Karpas-422 (cell line): ENCODE measurements around the gene UBE2D3. TPM values are rescaled to one million over a fixed set of nuclear protein-coding genes. Genes with fewer than 3 reads are reported as not detected.

Source experiments
- DNase-seq: peaks from one replicate; pipeline ENCODE4 v3.0.0-alpha.2; 2015
- H2AFZ ChIP-seq: fragments of 200-600 bp; sonication (generic); 2 replicates; pipeline ENCODE4 v1.6.1; 2014; ENCODE audit warnings: antibody characterized with exemption, low read length, mixed read lengths
- H3K27ac ChIP-seq: fragments of 200-600 bp; sonication (generic); 2 replicates; pipeline ENCODE4 v1.5.1; 2014; ENCODE audit warnings: mild to moderate bottlenecking, low read length, moderate library complexity
- H3K27me3 ChIP-seq: fragments of 200-600 bp; sonication (generic); 2 replicates; pipeline ENCODE4 v1.6.1; 2014; ENCODE audit warnings: low read length, mixed read lengths
- H3K36me3 ChIP-seq: fragments of 200-600 bp; sonication (generic); 2 replicates; pipeline ENCODE4 v1.6.1; 2014; ENCODE audit warnings: low read length, mixed read lengths; ENCODE audit not compliant: insufficient read depth
- H3K4me1 ChIP-seq: fragments of 200-600 bp; sonication (generic); 2 replicates; pipeline ENCODE4 v1.6.1; 2014; ENCODE audit warnings: mild to moderate bottlenecking, low read length, mixed read lengths
- H3K4me2 ChIP-seq: fragments of 200-600 bp; sonication (generic); 2 replicates; pipeline ENCODE4 v1.6.1; 2014; ENCODE audit warnings: low read length, low read depth, mild to moderate bottlenecking; ENCODE audit not compliant: poor library complexity, severe bottlenecking
- H3K4me3 ChIP-seq: fragments of 200-600 bp; sonication (generic); 2 replicates; pipeline ENCODE4 v1.5.1; 2014; ENCODE audit warnings: mild to moderate bottlenecking, antibody characterized with exemption, low read length, mixed read lengths
- H3K79me2 ChIP-seq: fragments of 200-600 bp; sonication (generic); 2 replicates; pipeline ENCODE4 v1.6.1; 2014; ENCODE audit warnings: mild to moderate bottlenecking, low read length, mixed read lengths
- H3K9ac ChIP-seq: fragments of 200-600 bp; sonication (generic); 2 replicates; pipeline ENCODE4 v1.6.0; 2014; ENCODE audit warnings: low read length
- H3K9me2 ChIP-seq: fragments of 200-600 bp; sonication (generic), shearing (Covaris generic); replicated peaks from 2 replicates; pipeline ENCODE4 v1.6.0; 2014; ENCODE audit warnings: mild to moderate bottlenecking, low read length, moderate library complexity; ENCODE audit not compliant: insufficient read depth
- H3K9me3 ChIP-seq: fragments of 300-700, 200-600 bp; sonication (generic); 2 replicates; pipeline ENCODE4 v1.6.1; 2014; ENCODE audit warnings: low read length, mixed read lengths
- H4K20me1 ChIP-seq: fragments of 200-600 bp; sonication (generic); 2 replicates; pipeline ENCODE4 v1.6.1; 2014; ENCODE audit warnings: mild to moderate bottlenecking, antibody characterized with exemption, low read length, low read depth; ENCODE audit not compliant: insufficient read depth
- small RNA-seq: library from RNA; depleted of rRNA; stranded (forward); fragments of <200 nt; gene quantifications from one replicate; pipeline ENCODE3, GENCODE V24; 2014
- total RNA-seq: library from RNA; depleted of rRNA; stranded (reverse); fragments of >200 nt; shearing (Covaris generic); gene quantifications from 2 replicates; pipeline ENCODE4 v1.2.3, GENCODE V29; 2014; ENCODE audit warnings: low replicate concordance; rRNA removed

Gene UBE2D3
- total RNA-seq, 1 experiment from 2014 or later, result 538 TPM

GRCh38 chr4:102751941-102752340 lies 75.4 kb downstream of the UBE2D3 start:
- H3K9ac ChIP-seq, result no peak overlapping the region
- no peak overlapping the region for H2AFZ ChIP-seq
- H3K4me1 ChIP-seq, result no peaks in the 10 kb centered on the region
- no peak overlapping the region for H3K27ac ChIP-seq
- no peaks in the 10 kb centered on the region for H3K27me3 ChIP-seq
- DNase-seq, result no peak
- no peaks in the 10 kb centered on the region for H4K20me1 ChIP-seq
- H3K9me2 ChIP-seq, result no peaks in the 10 kb centered on the region
- 0 out of 2 replicates have a peak, but pooled peaks cover 10% of the 10 kb centered on the region for H3K36me3 ChIP-seq
- no peak overlapping the region for H3K4me3 ChIP-seq
- peaks cover 84% of the 10 kb centered on the region for H3K79me2 ChIP-seq
- H3K9me3 ChIP-seq, result no peaks in the 10 kb centered on the region
- H3K4me2 ChIP-seq, result no peak overlapping the region

Small RNA genes within 50 kb of the gene (small RNA-seq; reads per million reads assigned to genes)
- not detected for gene RNU7-151P

Other genes with a start within 250 kb of the UBE2D3 start
- 57.2 and 91.6 TPM in 2 replicates for gene MANBA, start 66.6 kb downstream of the UBE2D3 start, total RNA-seq
- 53.8 and 70.3 TPM in 2 replicates for gene CISD2, start 41.4 kb upstream of the UBE2D3 start, total RNA-seq
- gene SLC9B1, start 192.2 kb upstream of the UBE2D3 start, total RNA-seq, result 0.97 and 1.4 TPM in 2 replicates
- 78.8 and 91.0 TPM in 2 replicates for gene SLC9B2, start 249.2 kb upstream of the UBE2D3 start, total RNA-seq